HK-2 (cell line): ENCODE results near the gene UQCC3.
A peak's percentile ranks its signal among the peaks of the same experiment; 100 is the strongest.
"Not testable (repeated sequence)": the region's sequence is repeated elsewhere in the genome, so short reads cannot be mapped to it uniquely, and the experiment has no call there.

Experiments used
- DNase-seq: peaks from one replicate; pipeline ENCODE4 v3.0.0-alpha.2; 2018; ENCODE audit not compliant: unreplicated experiment

UQCC3 gene

GRCh38 chr11:62665599-62666258 lies 5.7 kb upstream of the UQCC3 start:
- DNase-seq, result peak; percentile 57

DNA sequence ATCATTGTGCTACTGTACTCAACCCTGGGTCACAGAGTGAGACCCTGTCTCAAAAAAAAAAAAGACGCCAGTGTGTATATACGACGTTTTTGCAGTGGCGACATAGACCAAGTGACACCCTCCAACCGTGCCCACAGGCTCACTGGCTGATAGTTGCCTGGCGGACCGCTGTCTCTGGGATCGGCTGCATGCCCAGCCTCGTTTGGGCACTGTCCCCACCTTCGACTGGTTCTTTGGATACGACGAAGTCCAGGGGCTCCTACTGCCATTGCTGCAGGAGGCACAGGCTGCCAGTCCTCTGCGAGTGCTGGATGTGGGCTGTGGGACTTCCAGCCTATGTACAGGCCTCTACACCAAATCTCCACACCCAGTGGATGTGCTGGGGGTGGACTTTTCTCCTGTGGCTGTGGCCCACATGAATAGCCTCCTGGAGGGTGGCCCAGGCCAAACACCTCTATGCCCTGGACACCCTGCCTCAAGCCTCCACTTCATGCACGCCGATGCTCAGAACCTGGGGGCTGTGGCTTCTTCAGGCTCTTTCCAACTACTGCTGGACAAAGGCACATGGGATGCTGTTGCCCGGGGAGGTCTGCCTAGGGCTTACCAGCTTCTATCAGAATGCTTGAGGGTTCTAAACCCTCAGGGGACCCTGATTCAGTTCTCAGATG lies 5.1 kb upstream of the UQCC3 start:
- no peak for DNase-seq

- DNase-seq, result no peak
Observed at GRCh38 chr11:62667460-62667859, 4.0 kb upstream of the UQCC3 start.

- no peak for DNase-seq
Observed at GRCh38 chr11:62669420-62670161, 1.9 kb upstream of the UQCC3 start.

DNA sequence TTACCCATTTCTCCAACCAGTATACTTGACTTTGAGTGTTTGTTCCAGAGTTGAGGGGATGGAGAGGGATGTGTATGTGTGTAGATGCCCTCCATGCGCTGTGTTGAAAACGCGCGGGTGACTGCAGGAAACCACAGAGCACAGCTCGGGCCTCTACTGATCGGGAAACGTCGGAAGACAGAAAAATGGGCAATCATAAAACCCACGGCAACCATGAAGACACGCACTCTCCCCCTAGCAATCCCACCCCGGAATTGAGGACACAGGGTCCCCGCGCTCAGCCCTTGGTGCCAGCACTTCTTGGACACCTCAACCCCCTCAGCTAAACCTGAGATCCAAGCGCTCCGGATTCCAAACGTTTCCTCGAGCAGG lies 251 bp upstream of the UQCC3 start:
- DNase-seq, result no peak

DNA sequence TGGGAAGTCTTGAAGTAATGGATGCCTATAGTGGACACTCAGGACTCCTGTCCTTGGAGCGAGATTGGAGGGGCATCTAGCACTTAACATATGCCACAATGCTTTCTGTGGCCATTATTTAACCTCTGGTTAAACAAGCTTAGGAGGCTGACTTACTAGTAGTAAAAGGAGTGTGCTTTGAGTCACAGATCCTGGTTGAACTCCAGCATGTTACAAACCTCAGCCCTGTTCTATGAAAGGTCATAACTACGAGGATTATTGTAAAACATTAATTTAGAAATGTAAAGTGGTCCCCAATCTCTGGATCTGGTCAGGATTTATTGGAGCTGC lies 1.7 kb downstream of the UQCC3 start:
- no peak for DNase-seq

DNA sequence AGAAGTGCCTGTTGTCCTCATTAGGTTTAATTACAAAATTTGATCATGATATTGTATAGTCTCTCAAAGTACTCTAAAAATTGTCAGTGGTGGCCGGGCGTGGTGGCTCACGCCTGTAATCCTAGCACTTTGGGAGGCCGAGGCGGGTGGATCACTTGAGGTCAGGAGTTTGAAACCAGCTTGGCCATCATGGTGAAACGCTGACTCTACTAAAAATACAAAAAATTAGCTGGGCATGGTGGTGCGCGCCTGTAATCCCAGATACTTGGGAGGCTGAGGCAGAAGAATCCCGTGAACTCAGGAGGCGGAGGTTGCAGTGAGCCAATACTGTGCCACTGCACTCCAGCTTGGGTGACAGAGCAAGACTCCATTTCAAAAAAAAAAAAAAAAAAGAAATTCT lies 3.9 kb downstream of the UQCC3 start:
- not testable (repeated sequence) for DNase-seq

- no peak for DNase-seq
Observed at GRCh38 chr11:62676698-62677097, 5.2 kb downstream of the UQCC3 start.

DNA sequence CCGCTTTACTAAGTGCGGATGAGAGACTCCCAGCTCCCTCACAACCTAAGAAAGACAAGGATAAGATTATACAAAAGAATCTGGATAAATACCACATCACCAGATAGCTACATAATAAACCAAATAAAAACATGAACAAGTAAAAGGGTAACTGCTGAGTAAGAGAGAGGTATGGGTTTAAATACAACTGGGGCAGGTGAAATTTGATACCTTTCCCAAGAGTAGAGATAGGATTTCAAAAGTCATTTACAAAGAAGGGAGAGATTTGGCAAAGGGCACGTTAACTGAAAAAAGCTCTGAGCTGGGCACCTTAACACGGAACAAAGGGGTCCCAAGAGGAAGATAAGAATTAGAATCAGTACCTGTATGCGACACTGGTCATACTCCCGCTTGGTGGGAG lies 5.7 kb downstream of the UQCC3 start:
- no peak for DNase-seq

DNA sequence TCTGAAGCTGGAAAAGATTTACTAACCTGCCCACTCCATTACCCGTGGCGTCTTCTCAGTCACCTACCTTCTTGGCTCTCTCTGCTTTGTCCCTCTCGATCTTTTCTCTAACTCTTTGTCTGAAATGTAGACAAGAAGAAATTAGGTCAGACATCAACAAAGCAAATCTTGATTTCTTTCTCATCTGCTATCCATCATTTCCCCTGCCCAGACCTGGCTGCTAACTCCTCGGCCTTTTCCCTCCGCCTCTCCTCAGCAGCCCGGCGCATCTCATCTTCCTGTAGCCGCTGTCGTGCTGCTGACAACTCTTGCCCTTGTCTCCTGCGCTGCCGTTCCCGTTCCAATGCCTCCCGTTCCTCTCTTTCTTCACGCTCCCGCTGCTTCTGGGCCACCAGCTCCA lies 6.2 kb downstream of the UQCC3 start:
- no peak for DNase-seq

DNA sequence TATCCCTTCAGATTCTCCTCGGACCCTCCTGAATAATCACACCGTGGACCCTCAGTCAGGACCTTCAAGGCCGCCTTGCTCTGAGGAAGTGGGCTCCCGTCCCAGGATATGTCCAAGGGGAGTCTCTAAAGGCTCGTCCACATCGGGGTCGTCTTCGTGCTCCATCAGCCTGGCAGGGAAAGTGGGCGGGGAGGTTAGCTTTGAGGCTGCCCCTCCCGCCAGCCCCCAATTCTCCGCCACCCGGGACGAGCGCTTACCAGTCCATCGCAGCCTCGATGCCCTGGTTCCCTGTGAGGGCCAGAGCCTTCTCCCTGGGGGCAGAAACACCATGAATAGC lies 6.9 kb downstream of the UQCC3 start:
- no peak for DNase-seq

DNA sequence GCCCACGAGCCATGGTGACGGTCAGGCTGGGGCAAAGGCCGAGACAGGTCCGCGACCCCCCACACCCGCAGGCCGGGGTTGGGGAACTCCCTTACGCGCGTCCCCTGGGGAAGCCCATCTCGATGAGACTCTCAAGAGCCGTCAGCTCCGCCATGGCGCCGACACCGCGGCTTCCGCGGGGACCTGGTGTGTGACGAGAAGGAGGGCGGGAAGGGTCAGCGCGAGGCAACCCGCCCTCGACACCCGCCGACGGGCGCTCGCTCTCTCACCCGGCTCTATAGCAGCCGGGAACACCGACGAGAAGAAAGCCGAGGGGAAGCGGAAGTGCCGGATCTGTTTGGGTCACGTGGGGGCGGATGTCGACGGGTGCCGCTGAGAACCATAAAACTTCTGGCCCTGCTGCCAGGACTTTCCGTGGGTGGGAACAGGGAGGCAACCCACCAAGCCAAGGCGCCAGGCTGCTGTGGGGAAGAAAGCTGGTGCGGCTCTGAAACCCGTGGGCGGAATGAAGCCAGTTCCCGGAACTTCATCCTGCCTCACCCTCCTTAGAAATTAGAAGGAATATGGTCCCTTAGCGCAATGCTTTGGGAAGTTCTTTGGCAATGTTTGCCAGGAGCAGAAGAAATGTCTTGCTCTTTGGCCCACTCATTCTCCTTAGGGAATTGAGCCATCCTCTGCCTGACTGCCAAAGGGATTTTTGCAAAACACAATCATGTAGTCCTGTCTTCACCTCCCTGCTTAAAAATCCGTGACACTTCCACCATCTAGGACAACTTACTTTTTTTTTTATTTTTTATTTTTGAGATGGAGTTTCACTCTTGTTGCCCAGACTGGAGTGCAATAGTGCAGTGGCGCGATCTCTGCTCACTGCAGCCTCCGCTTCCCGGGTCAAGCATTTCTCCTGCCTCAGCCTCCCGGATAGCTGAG lies 7.6 kb downstream of the UQCC3 start, which contains the start of gene UBXN1:
TSS of gene UBXN1 (minus strand) at position 304 of the 927 bp plus-strand sequence. CDS start at position 154, 150 bp downstream.
- DNase-seq, result peak; percentile 79

- DNase-seq, result no peak
Observed at GRCh38 chr11:62680825-62681240, 9.4 kb downstream of the UQCC3 start.

DNA sequence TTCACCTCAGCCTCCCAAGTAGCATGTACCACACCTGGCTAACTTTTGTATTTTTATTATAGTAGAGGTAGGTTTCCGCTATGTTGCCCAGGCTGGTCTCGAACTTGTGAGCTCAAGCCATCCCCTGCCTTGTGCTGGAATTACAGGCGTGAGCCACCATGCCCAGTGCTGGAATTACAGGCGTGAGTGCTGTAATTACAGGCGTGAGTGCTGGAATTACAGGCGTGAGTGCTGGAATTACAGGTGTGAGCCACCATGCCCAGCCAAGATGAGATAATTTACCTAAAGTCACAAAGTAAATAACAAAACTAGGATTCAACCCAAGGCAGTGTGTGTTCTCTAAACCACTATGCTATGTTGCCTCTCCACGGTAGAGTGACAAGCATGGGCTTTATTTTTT lies 11.0 kb downstream of the UQCC3 start:
- no peak for DNase-seq

DNA sequence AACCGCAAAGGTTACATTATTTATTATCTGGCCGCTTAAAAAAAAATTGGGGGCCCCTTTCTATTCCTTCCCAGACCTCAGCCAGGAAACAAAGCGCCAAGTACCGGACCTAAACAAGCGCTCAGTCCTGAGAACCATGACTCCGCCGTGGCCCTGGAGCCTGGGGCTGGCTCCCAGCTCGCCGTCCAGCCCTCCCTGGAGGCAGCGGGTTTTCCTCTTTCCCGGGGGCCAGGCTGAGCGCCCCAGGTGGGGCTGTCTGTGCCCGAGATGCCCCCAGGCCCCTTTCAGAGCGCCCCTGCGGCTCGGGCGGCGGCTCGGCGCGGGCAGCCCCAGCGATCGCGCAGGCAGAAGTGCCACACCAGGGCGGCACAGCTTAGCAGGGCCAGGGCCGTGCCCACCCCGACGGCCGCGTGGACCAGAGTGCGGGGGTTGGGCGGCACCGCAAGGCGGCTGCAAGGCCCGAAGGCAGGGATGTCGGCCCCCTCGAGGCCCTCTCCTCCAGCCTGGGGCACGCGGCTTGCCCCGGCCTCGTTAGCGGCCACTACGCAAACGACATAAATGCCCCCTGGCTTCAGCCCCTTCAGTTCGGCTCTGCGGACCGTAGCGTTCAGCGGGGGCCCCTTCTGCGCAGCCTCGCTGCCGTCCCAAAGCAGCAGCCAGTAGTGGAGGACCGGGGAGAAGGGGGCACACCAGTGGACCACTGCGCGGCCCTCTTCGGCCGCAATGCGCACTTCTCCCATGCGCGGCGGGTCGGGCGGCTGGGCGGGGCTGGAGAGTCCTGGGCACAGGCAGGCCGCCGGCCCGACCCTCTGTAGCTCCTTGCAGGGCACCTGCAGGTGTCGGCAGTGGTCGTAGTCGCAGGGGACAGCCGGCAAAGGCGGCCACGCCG lies 16.3 kb downstream of the UQCC3 start:
- DNase-seq, result no peak

- no peak for DNase-seq
Observed at GRCh38 chr11:62688491-62688890, 17.0 kb downstream of the UQCC3 start.

DNA sequence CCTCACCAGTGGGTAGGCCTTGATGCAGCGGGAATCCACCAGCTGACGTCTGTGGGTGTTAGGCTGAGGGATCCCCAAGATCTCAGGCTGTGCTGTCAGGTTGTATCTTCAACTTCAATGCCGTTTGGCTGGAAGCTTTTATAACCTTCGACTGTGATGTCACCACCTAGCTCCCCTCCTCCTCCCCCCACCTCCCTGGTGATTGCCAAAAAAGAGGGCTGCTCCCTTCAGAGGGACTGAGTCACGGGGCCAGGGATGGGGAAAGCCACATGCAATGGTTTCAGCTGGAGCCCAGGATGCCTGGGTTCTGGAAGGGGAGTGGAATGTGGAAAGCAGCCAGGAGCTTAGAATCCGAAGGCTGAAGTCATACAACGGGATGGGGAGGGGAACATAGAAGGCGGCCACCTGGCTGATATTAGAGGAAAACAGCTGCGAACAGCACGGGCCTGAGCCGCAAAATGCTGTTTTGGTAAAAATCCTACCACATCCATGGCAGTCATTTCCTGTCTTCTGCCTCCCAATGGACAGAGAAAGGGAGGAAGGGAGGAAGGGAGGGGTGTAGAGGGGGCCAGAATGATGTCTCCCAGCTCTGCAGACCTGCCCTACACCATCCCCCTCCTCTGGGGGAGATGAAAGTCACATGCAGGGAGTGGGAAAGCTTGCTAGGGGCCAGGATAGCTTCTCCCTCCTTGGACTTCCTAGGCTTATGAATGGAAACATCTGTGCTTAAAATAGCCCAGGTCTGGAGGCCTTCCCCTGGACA lies 18.1 kb downstream of the UQCC3 start, which contains the start of gene LRRN4CL:
TSS of gene LRRN4CL (minus strand) at position 110 of the 763 bp plus-strand sequence. CDS start 1,022 bp downstream, outside the sequence.
- DNase-seq, result no peak

DNA sequence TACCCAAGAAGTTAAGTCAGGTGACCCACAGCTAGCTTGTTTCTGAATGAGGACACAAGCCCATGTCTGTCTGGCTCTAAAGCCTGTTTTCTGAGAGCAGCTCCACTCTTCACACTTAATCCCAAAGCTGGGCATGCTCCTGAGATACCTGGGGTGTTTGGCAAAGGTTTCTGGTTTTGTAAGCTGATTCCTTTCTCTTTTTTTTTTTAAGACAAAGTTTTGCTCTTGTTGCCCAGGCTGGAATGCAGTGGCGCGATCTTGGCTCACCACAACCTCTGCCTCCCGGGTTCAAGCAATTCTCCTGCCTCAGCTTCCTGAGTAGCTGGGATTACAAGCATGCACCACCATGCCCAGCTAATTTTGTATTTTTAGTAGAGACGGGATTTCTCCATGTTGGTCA lies 22.2 kb downstream of the UQCC3 start:
- not testable (repeated sequence) for DNase-seq

DNA sequence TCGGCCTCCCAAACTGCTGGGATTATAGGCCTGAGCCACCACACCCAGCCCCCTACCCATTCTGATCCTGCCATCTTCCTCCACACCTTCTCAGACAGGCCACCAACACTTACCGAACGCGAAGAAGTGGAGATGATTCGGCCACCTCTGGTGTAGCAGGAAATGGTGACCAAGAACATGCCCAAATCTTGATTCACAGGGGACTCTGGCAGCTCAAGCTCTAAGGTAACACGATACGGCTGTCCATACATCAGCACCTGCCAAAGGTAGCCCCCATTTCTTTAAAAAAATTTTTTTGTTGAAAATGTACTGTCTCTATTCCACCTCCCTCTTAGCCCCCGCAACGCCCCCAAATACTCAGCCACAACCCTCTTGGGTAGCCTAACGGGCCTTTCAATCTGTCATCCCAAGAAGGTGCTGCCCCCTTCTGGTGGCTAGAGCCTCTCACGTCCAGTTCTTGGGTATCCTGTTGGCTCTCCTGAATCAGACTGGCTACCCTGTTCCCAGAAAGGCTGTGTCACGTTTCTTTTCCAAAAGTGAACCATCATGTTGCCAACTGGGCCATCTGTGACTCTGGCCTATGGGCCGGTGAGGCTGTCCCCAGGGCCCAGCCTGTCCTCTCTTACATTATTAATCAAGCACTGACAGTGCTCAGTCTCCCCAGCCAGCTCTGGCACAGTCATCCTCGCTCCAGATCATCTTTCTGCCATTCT lies 23.1 kb downstream of the UQCC3 start:
- DNase-seq, result peak; percentile 49

- DNase-seq, result no peak
Observed at GRCh38 chr11:62702246-62702645, 30.8 kb downstream of the UQCC3 start.
